B cell (primary cell): ENCODE measurements around the gene TMPRSS13. TPM values are rescaled to one million over a fixed set of nuclear protein-coding genes. Genes with fewer than 3 reads are reported as not detected.

Source experiments
- ATAC-seq: fragments of 200-7000 bp; cut with Tn5 transposase; one replicate; pipeline ENCODE4 v1.10.0; 2021; ENCODE audit warnings: low read depth, mild to moderate bottlenecking, moderate number of reproducible peaks, moderate library complexity
- CTCF ChIA-PET: fragments of 350-600 bp; sonication (Branson Sonifier 250); formaldehyde crosslinking; loops from one replicate; lab custom pipeline; 2021; ENCODE audit warnings: antibody characterized with exemption, inconsistent platforms; lab: Charles Lee
- POLR2A ChIA-PET: fragments of 350-600 bp; sonication (Branson Sonifier 250); formaldehyde crosslinking; loops from one replicate; lab custom pipeline; 2021; ENCODE audit warnings: antibody characterized with exemption; lab: Charles Lee
- DNase-seq: peaks from one replicate; pipeline ENCODE4 v3.0.0; 2013
- H2AFZ ChIP-seq: 2 replicates; pipeline ENCODE4 v1.6.1; 2012; ENCODE audit warnings: mild to moderate bottlenecking, low read depth, low read length; ENCODE audit not compliant: insufficient read depth, poor library complexity, severe bottlenecking
- H3K27ac ChIP-seq, 2 donors: 1 replicate in 1 of 2; 2 replicates in 1 of 2; pipeline ENCODE4 v1.5.1; 2012 to 2013; ENCODE audit warnings: low read length in 2 of 2, mild to moderate bottlenecking in 2 of 2, moderate library complexity in 1 of 2
- H3K27me3 ChIP-seq, 4 experiments: fragments of 200-600 bp in 1 of 4; sonication (generic) in 1 of 4; replicated peaks in 1 of 4; 1 replicate in 2 of 4; 2 replicates in 2 of 4; pipeline versions ENCODE4 v1.6.1 to v1.7.0; 2013 to 2016; ENCODE audit warnings: low read length in 3 of 4, mild to moderate bottlenecking in 2 of 4, mixed read lengths in 1 of 4, moderate library complexity in 1 of 4; ENCODE audit not compliant: insufficient read depth in 4 of 4, control insufficient read depth in 3 of 4; ENCODE audit errors: control extremely low read depth in 1 of 4
- H3K36me3 ChIP-seq, 2 experiments: replicated peaks in 1 of 2; 1 replicate in 1 of 2; 2 replicates in 1 of 2; pipeline versions ENCODE4 v1.6.1 to v1.7.1; 2013; ENCODE audit warnings: low read length in 1 of 2; ENCODE audit not compliant: insufficient read depth in 2 of 2, control insufficient read depth in 1 of 2; ENCODE audit errors: control extremely low read depth in 1 of 2, extremely low read depth in 1 of 2
- H3K4me1 ChIP-seq, 2 donors: fragments of 200-600 bp in 1 of 2; sonication (generic) in 1 of 2; 1 replicate in 1 of 2; 2 replicates in 1 of 2; pipeline versions ENCODE4 v1.5.1 to v1.6.1; 2013 to 2017; ENCODE audit warnings: low read length in 2 of 2; ENCODE audit not compliant: control insufficient read depth in 2 of 2, insufficient read depth in 2 of 2
- H3K4me2 ChIP-seq: replicated peaks from 2 replicates; pipeline ENCODE3; 2012; ENCODE audit warnings: mild to moderate bottlenecking, low read depth, low read length; ENCODE audit not compliant: poor library complexity, severe bottlenecking
- H3K4me3 ChIP-seq, 5 experiments: fragments of 200-600 bp in 1 of 5; sonication (generic) in 1 of 5; 1 replicate in 3 of 5; 2 replicates in 2 of 5; pipeline versions ENCODE4 v1.5.1 to v1.7.0; 2011 to 2016; ENCODE audit warnings: low read length in 4 of 5, mild to moderate bottlenecking in 4 of 5, low read depth in 2 of 5, control low read depth in 1 of 5, moderate library complexity in 1 of 5; ENCODE audit not compliant: insufficient read depth in 1 of 5; ENCODE audit errors: control extremely low read depth in 1 of 5, extremely low read depth in 1 of 5
- H3K79me2 ChIP-seq: fragments of 200-600 bp; sonication (generic); one replicate; pipeline ENCODE4 v1.6.0; 2016; ENCODE audit warnings: low read length; ENCODE audit not compliant: control insufficient read depth, insufficient read depth
- H3K9ac ChIP-seq: fragments of 200-600 bp; sonication (generic); 2 replicates; pipeline ENCODE4 v1.6.1; 2017; ENCODE audit warnings: mild to moderate bottlenecking, low read length, moderate library complexity
- H3K9me3 ChIP-seq, 3 donors: one replicate each; pipeline versions ENCODE4 v1.6.1 to v1.7.1; 2013; ENCODE audit warnings: low read length in 2 of 3; ENCODE audit not compliant: control insufficient read depth in 2 of 3, insufficient read depth in 1 of 3; ENCODE audit errors: control extremely low read depth in 1 of 3
- H4K20me1 ChIP-seq: 2 replicates; pipeline ENCODE4 v1.6.0; 2012; ENCODE audit warnings: mild to moderate bottlenecking, low read length; ENCODE audit not compliant: insufficient read depth, control insufficient read depth, poor library complexity, severe bottlenecking
- H3K27ac Mint-ChIP-seq: one replicate; pipeline ENCODE4 v1.8.0; 2021; ENCODE audit warnings: mixed read lengths
- H3K27me3 Mint-ChIP-seq: one replicate; pipeline ENCODE4 v1.8.0; 2021; ENCODE audit warnings: mixed read lengths
- H3K4me1 Mint-ChIP-seq: one replicate; pipeline ENCODE4 v1.8.0; 2021; ENCODE audit warnings: mixed read lengths
- H3K4me3 Mint-ChIP-seq: one replicate; pipeline ENCODE4 v1.8.0; 2021; ENCODE audit warnings: mixed read lengths
- H3K9me3 Mint-ChIP-seq: one replicate; pipeline ENCODE4 v1.8.0; 2022; ENCODE audit warnings: mixed read lengths; ENCODE audit not compliant: insufficient read depth
- CTCF ChIP-seq: fragments of 200-600 bp; IDR thresholded peaks from one replicate; pipeline ENCODE4 v1.8.0; 2022; ENCODE audit warnings: antibody characterized with exemption, mild to moderate bottlenecking
- EZH2 ChIP-seq: IDR thresholded peaks from 2 replicates; pipeline ENCODE4 v1.6.1; 2012; ENCODE audit warnings: borderline replicate concordance, low read depth, mild to moderate bottlenecking, moderate library complexity, low read length; ENCODE audit not compliant: insufficient read depth, poor library complexity, severe bottlenecking
- WGBS: methylation state at CpG from one replicate; pipeline ENCODE4 v1.1.5; 2013; ENCODE audit warnings: missing lambda C conversion rate; ENCODE audit not compliant: insufficient coverage; 5-methylcytosine and 5-hydroxymethylcytosine counted together
- intact Hi-C: fragments of 100-400 bp; cut with micrococcal nuclease; formaldehyde crosslinking; loops from one replicate; pipeline ENCODE4 v1.10.0; 2022
- polyA plus RNA-seq: library from polyadenylated mRNA; depleted of rRNA; stranded (reverse); fragments of >200 nt; gene quantifications from 2 replicates; pipeline ENCODE4 v1.2.3, GENCODE V29; 2012
- total RNA-seq, 2 donors: library from RNA; stranded (reverse); fragments of 120-200 nt in 1 of 2; gene quantifications; 1 replicate in 1 of 2; 2 replicates in 1 of 2; pipeline versions ENCODE4 v1.2.3 to v1.2.4, GENCODE V29; 2013 to 2022

TMPRSS13 gene
- total and polyA plus RNA-seq, 2 donors (not counting 1 experiment from before 2014, with no cell fraction given), result 2.4 to 8.0 TPM

GRCh38 chr11:117936973-117937372 lies 7.8 kb upstream of the TMPRSS13 start:
- peaks cover 0 to 2% of the 10 kb centered on the region in 2 donors for H3K4me1 ChIP-seq
- no peaks in the 10 kb centered on the region for H3K79me2 ChIP-seq
- ChIA-PET POLR2A (interaction anchor here (1.3 kb wide), 1 partner anchor 10 kb away, joined by 3 read pairs; no protein-coding TSS in a partner anchor), CTCF (interaction anchor here (0.6 to 6.0 kb wide), 7 partner anchors 8 to 1072 kb away, joined by 3 to 45 read pairs (median 4); no protein-coding TSS in a partner anchor)
- Mint-ChIP-seq H3K4me1 (peaks cover 2% of the 10 kb centered on the region), H3K4me3 (no peak overlapping the region), H3K27ac (no peak overlapping the region), H3K9me3 (no peaks in the 10 kb centered on the region), H3K27me3 (peaks cover under 1% of the 10 kb centered on the region)
- TF ChIP-seq EZH2, result no peak
- no peak for TF ChIP-seq CTCF
- H3K9me3 ChIP-seq, result no peaks in the 10 kb centered on the region
- no peak for ATAC-seq
- H3K4me2 ChIP-seq, result no peak overlapping the region
- no peak for DNase-seq
- intact Hi-C loops, result no loop called here
- no peaks in the 10 kb centered on the region for H4K20me1 ChIP-seq
- WGBS, result no CpG with 5 or more reads among the region's 6 CpGs
- no peak overlapping the region for H2AFZ ChIP-seq
- no peak overlapping the region for H3K9ac ChIP-seq
- no peak overlapping the region for H3K4me3 ChIP-seq
- no peaks in the 10 kb centered on the region for H3K36me3 ChIP-seq
- no peak overlapping the region for H3K27ac ChIP-seq
- no peaks in the 10 kb centered on the region for H3K27me3 ChIP-seq

- Mint-ChIP-seq H3K27ac (no peak overlapping the region), H3K9me3 (no peaks in the 10 kb centered on the region), H3K4me1 (peaks cover 16% of the 10 kb centered on the region), H3K4me3 (no peak overlapping the region), H3K27me3 (no peaks in the 10 kb centered on the region)
- no peak for ATAC-seq
- Histone ChIP-seq H3K9me3 (no peaks in the 10 kb centered on the region), H3K4me1 (peaks cover 11 to 20% of the 10 kb centered on the region in 2 donors), H3K4me2 (no peak overlapping the region), H4K20me1 (no peaks in the 10 kb centered on the region), H3K27ac (no peak overlapping the region), H3K79me2 (no peaks in the 10 kb centered on the region), H2AFZ (no peak overlapping the region), H3K27me3 (no peaks in the 10 kb centered on the region), H3K9ac (no peak overlapping the region), H3K36me3 (no peaks in the 10 kb centered on the region), H3K4me3 (no peak overlapping the region)
- DNase-seq, result no peak
- 71% methylated on average over 19 of the region's 19 CpGs for WGBS
- POLR2A ChIA-PET, result no interaction called here
- intact Hi-C loops, result no loop called here
- CTCF ChIA-PET, result interaction anchor here (0.9 to 6.0 kb wide), 3 partner anchors 11 to 119 kb away, joined by 4 to 45 read pairs (median 12); no protein-coding TSS in a partner anchor
- no peak for TF ChIP-seq EZH2
- TF ChIP-seq CTCF, result no peak
These were observed 5.5 kb upstream of the TMPRSS13 start for GRCh38 chr11:117934526-117935307.
